Lower lobe of right lung (tissue), 2 donors: ENCODE measurements around the gene OARD1. TPM values are rescaled to one million over a fixed set of nuclear protein-coding genes. Genes with fewer than 3 reads are reported as not detected.
"Not testable (repeated sequence)": the region's sequence is repeated elsewhere in the genome, so short reads cannot be mapped to it uniquely, and the experiment has no call there.

Source experiments
- ATAC-seq, 2 donors: fragments of 200-7000 bp; cut with Tn5 transposase; one replicate each; pipeline ENCODE4 v1.9.1; 2020 to 2022; ENCODE audit warnings: mild to moderate bottlenecking in 2 of 2, moderate library complexity in 2 of 2
- DNase-seq: peaks from one replicate; pipeline ENCODE4 v3.0.0-alpha.2; 2020
- H3K27ac ChIP-seq: fragments of 200-600 bp; one replicate; pipeline ENCODE4 v1.8.0; 2022
- H3K27me3 ChIP-seq: fragments of 200-600 bp; one replicate; pipeline ENCODE4 v1.8.0; 2022; ENCODE audit warnings: low read depth
- H3K36me3 ChIP-seq: fragments of 200-600 bp; one replicate; pipeline ENCODE4 v1.8.0; 2022; ENCODE audit warnings: mild to moderate bottlenecking
- H3K4me1 ChIP-seq: fragments of 200-600 bp; one replicate; pipeline ENCODE4 v1.8.0; 2022
- H3K4me3 ChIP-seq: fragments of 200-600 bp; one replicate; pipeline ENCODE4 v1.8.0; 2022; ENCODE audit warnings: mild to moderate bottlenecking
- H3K9me3 ChIP-seq: fragments of 200-600 bp; one replicate; pipeline ENCODE4 v1.8.0; 2022
- CTCF ChIP-seq: fragments of 200-600 bp; IDR thresholded peaks from one replicate; pipeline ENCODE4 v1.8.0; 2022; ENCODE audit warnings: antibody characterized with exemption, mild to moderate bottlenecking
- intact Hi-C: fragments of 100-400 bp; cut with DNase I; formaldehyde crosslinking; loops from one replicate; pipeline ENCODE4 v1.11.0; 2022
- long read RNA-seq: library from polyadenylated mRNA; unstranded; transcript quantifications from one replicate; pipeline ENCODE4 v2.0.0, GENCODE V29; 2021
- total RNA-seq: library from RNA; stranded (reverse); fragmentation: NEBNext Ultra II Directional; extraction: Animal tissue kit (Norgen Biotek cat#: 25700); gene quantifications from one replicate; pipeline ENCODE4 v1.2.1, GENCODE V29; 2021
- donor health status: DM: no; HTN: yes; CAD: no; lungs with severe emphysema.

OARD1 gene
- total RNA-seq, result 28.7 TPM
- long read RNA-seq, transcript OARD1-202 (6 exons, 1,337 nt), result major isoform, 8 of 24 reads
- long read RNA-seq, partial matches to known transcripts, result 1 of 24 reads
- long read RNA-seq, other reads (novel, unspliced or antisense), result 6 of 24 reads

GRCh38 chr6:41071923-41072835 lies at the start of gene OARD1:
TSS of gene OARD1 (minus strand) at chr6:41072356. CDS start at chr6:41071634, 722 bp downstream.
- Histone ChIP-seq H3K9me3 (no peaks in the 10 kb centered on the region), H3K27me3 (no peaks in the 10 kb centered on the region), H3K4me3 (peak within 1 kb of the TSS; percentile 93), H3K27ac (peak within 1 kb of the TSS; percentile 99), H3K36me3 (peaks cover 27% of the 10 kb centered on the region), H3K4me1 (peaks cover 40% of the 10 kb centered on the region)
- TF ChIP-seq CTCF, result no peak
- peak; percentile 99 for DNase-seq
- ATAC-seq, result peak; percentile 89 to 90
- intact Hi-C loops, result no loop called here

GRCh38 chr6:41120058-41120457 lies 47.9 kb upstream of the OARD1 start:
- Histone ChIP-seq H3K9me3 (no peaks in the 10 kb centered on the region), H3K36me3 (peaks cover 12% of the 10 kb centered on the region), H3K4me3 (no peak overlapping the region), H3K4me1 (no peaks in the 10 kb centered on the region), H3K27ac (no peak overlapping the region), H3K27me3 (no peaks in the 10 kb centered on the region)
- intact Hi-C loops, result no loop called here
- no peak for ATAC-seq
- DNase-seq, result no peak
- no peak for TF ChIP-seq CTCF

DNA sequence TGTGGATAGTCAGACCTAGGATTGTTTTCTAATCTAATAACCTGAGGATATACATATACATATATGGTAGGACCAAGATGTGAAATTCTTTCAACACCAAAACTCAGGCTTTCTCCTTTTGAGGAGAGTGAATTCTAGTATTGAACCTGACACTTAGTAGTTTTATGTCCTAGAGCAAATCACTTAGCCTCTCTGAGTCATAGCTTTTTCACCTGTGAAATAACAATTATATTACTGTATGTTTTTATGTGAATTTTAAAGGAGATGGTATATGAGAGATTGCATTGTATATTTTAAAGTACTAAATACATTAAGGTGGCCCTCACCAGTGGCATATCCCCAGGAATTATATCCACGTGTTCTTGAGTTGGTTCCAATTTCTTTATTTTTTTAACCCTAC lies 47.4 kb upstream of the OARD1 start:
- H3K4me1 ChIP-seq, result no peaks in the 10 kb centered on the region
- intact Hi-C loops, result no loop called here
- no peak for DNase-seq

GRCh38 chr6:41115027-41115426 lies 42.9 kb upstream of the OARD1 start:
- intact Hi-C loops, ATAC-seq, H3K9me3 ChIP-seq, H3K27ac ChIP-seq, H3K27me3 ChIP-seq, DNase-seq, H3K4me1 ChIP-seq, H3K36me3 ChIP-seq, H3K4me3 ChIP-seq: not testable (repeated sequence)

More for the DNA sequence above, 47.4 kb upstream of the OARD1 start:
- TF ChIP-seq CTCF, result no peak
- Histone ChIP-seq H3K4me3 (no peak overlapping the region), H3K27me3 (no peaks in the 10 kb centered on the region), H3K36me3 (peaks cover 12% of the 10 kb centered on the region), H3K27ac (no peak overlapping the region), H3K9me3 (no peaks in the 10 kb centered on the region)
- ATAC-seq, result no peak

DNA sequence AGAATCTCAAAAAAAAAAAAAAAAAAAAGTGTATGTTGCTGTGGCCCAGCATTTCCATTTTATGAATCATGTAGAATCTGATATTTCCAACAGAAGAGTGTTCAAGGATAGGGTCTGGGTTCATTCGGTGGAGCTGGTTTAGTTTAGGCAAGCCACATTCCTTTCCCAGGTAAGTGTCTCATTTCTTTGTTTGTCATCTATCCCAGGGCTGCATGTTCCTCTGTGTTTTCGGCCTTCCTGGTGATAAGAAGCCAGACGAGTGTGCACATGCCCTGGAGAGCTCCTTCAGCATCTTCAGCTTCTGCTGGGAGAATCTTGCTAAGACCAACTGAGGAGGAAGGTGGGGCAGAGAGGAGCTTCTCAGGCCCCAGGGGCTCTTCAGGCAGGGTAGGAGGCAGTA lies 38.9 kb upstream of the OARD1 start:
- ATAC-seq, result no peak

More for the DNA sequence above, 38.9 kb upstream of the OARD1 start:
- H3K36me3 ChIP-seq, result no peaks in the 10 kb centered on the region
- no peaks in the 10 kb centered on the region for H3K27me3 ChIP-seq
- no peaks in the 10 kb centered on the region for H3K4me1 ChIP-seq
- no peak overlapping the region for H3K27ac ChIP-seq
- no peak for TF ChIP-seq CTCF
- intact Hi-C loops, result no loop called here
- DNase-seq, result no peak
- no peaks in the 10 kb centered on the region for H3K9me3 ChIP-seq
- H3K4me3 ChIP-seq, result no peak overlapping the region
